GM12892 (cell line): ENCODE data around the gene ZNF443.

Source experiments
- POLR2A ChIP-seq: IDR thresholded peaks from 2 replicates; pipeline ENCODE4 v1.6.1; 2011; ENCODE audit warnings: low read depth, low read length, control low read depth
- POLR2AphosphoS5 ChIP-seq: IDR thresholded peaks from 2 replicates; pipeline ENCODE4 v1.6.1; 2011; ENCODE audit warnings: low read depth, low read length, control low read depth
- TAF1 ChIP-seq: IDR thresholded peaks from 2 replicates; pipeline ENCODE4 v1.6.1; 2011; ENCODE audit warnings: low read depth, mild to moderate bottlenecking, control low read depth, low read length, borderline replicate concordance

DNA sequence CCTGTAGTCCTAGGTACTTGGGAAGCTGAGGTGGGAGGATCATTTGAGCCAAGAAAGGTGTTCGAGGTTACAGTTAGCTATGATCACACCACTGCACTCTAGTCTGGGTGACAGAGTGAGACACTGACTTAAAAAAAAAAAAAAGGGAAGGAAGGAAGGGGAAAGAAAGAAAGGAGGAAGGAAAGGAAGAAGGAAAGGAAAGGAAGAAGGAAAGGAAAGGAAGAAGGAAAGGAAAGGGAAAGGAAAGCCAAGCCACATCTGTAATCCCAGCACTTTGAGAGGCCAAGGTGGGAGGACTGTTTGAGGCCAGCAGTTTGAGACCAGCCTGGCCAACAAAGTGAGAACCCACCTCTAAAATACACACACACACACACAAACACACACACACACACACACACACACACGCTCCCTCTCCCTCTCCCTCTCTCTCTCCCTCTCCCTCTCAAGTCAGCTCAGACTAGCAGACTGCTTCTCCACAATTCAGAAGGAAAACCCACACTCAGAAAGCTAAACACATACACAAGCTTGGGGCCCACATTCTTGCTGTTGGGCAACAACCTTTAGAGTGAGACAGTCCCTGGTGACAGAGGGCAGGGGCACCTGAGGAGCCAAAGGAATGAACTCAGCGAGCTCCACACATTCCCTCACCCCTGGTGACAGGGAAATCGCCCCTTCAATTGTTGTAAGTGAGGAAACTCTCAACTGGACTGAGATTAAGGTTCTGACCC, 41.1 kb upstream of the ZNF443 start:
- TF ChIP-seq POLR2AphosphoS5 (no peak), TAF1 (no peak), POLR2A (no peak)
